Forelimb muscle (tissue), 1 donor: ENCODE data around the gene STX18. TPM values are rescaled to one million over a fixed set of nuclear protein-coding genes. Genes with fewer than 3 reads are reported as not detected.
"Not testable (repeated sequence)": the region's sequence is repeated elsewhere in the genome, so short reads cannot be mapped to it uniquely, and the experiment has no call there.

Experiments used
- DNase-seq: peaks from one replicate; pipeline ENCODE4 v3.0.0-alpha.2; 2013; ENCODE audit warnings: low read depth
- polyA plus RNA-seq: library from polyadenylated mRNA; unstranded; fragments of 120-200 nt; gene quantifications from one replicate; pipeline ENCODE4 v1.2.1, GENCODE V29; 2013; ENCODE audit not compliant: insufficient read length

STX18 gene
- polyA plus RNA-seq, 1 donor: 27.9 TPM

- no peak for DNase-seq
Measured at GRCh38 chr4:4480685-4481398, 61.0 kb downstream of the STX18 start.

- no peak for DNase-seq
Measured at GRCh38 chr4:4480205-4480604, 61.6 kb downstream of the STX18 start.

GRCh38 chr4:4479366-4479765 is 62.5 kb downstream of the STX18 start:
- no peak for DNase-seq

- DNase-seq: no peak
Measured at GRCh38 chr4:4477796-4478195, 64.1 kb downstream of the STX18 start.

GRCh38 chr4:4477391-4477790 is 64.5 kb downstream of the STX18 start:
- no peak for DNase-seq

- DNase-seq: no peak
Measured at GRCh38 chr4:4474476-4474875, 67.4 kb downstream of the STX18 start.

GRCh38 chr4:4472344-4472958 is 69.4 kb downstream of the STX18 start:
- DNase-seq: no peak

GRCh38 chr4:4471195-4471594 is 70.7 kb downstream of the STX18 start:
- no peak for DNase-seq

GRCh38 chr4:4470208-4470607 is 71.6 kb downstream of the STX18 start:
- DNase-seq: no peak

- not testable (repeated sequence) for DNase-seq
Measured at GRCh38 chr4:4465238-4465637, 76.6 kb downstream of the STX18 start.

GRCh38 chr4:4462970-4463369 is 78.9 kb downstream of the STX18 start:
- no peak for DNase-seq

GRCh38 chr4:4461850-4462249 is 80.0 kb downstream of the STX18 start:
- DNase-seq: no peak

- no peak for DNase-seq
Measured at GRCh38 chr4:4461178-4461577, 80.7 kb downstream of the STX18 start.

GRCh38 chr4:4460759-4461158 is 81.1 kb downstream of the STX18 start:
- DNase-seq: no peak

GRCh38 chr4:4459181-4459580 is 82.7 kb downstream of the STX18 start:
- DNase-seq: no peak

GRCh38 chr4:4457803-4458553 is 83.9 kb downstream of the STX18 start:
- DNase-seq: no peak

GRCh38 chr4:4456816-4457578 is 84.9 kb downstream of the STX18 start:
- no peak for DNase-seq

GRCh38 chr4:4456351-4456750 is 85.5 kb downstream of the STX18 start:
- no peak for DNase-seq

- no peak for DNase-seq
Measured at GRCh38 chr4:4455210-4455865, 86.5 kb downstream of the STX18 start.

GRCh38 chr4:4446434-4446833 is 95.4 kb downstream of the STX18 start:
- DNase-seq: no peak

- no peak for DNase-seq
Measured at GRCh38 chr4:4443821-4444220, 98.0 kb downstream of the STX18 start.
